Glutamatergic neuron (in vitro differentiated cells): Measurements from ENCODE around the gene RNU6-1. TPM values are rescaled to one million over a fixed set of nuclear protein-coding genes. Genes with fewer than 3 reads are reported as not detected.

Source experiments
- DNase-seq: peaks from one replicate; pipeline ENCODE4 v3.0.0; 2022
- H3K27ac Mint-ChIP-seq: one replicate; pipeline ENCODE4 v1.8.0; 2020; ENCODE audit warnings: mild to moderate bottlenecking, mixed read lengths, inconsistent platforms; ENCODE audit not compliant: unreplicated experiment
- H3K27me3 Mint-ChIP-seq: one replicate; pipeline ENCODE4 v1.8.0; 2020; ENCODE audit warnings: mild to moderate bottlenecking, moderate library complexity, mixed read lengths, inconsistent platforms; ENCODE audit not compliant: unreplicated experiment
- H3K36me3 Mint-ChIP-seq: one replicate; pipeline ENCODE4 v1.8.0; 2020; ENCODE audit warnings: mild to moderate bottlenecking, mixed read lengths, inconsistent platforms; ENCODE audit not compliant: unreplicated experiment
- H3K4me1 Mint-ChIP-seq: one replicate; pipeline ENCODE4 v1.8.0; 2020; ENCODE audit warnings: mild to moderate bottlenecking, low read depth, mixed read lengths, inconsistent platforms; ENCODE audit not compliant: unreplicated experiment
- H3K4me3 Mint-ChIP-seq: one replicate; pipeline ENCODE4 v1.8.0; 2020; ENCODE audit warnings: mild to moderate bottlenecking, mixed read lengths, inconsistent platforms; ENCODE audit not compliant: unreplicated experiment
- H3K9me3 Mint-ChIP-seq: one replicate; pipeline ENCODE4 v1.8.0; 2020; ENCODE audit warnings: mild to moderate bottlenecking, moderate library complexity, mixed read lengths, inconsistent platforms; ENCODE audit not compliant: unreplicated experiment
- CTCF ChIP-seq: fragments of 200-600 bp; sonication (generic); IDR thresholded peaks from one replicate; pipeline ENCODE4 v1.5.0; 2021; ENCODE audit not compliant: partially characterized antibody, unreplicated experiment
- total RNA-seq: library from RNA; stranded (reverse); fragmentation: NEBNext Ultra II Directional; extraction: Animal tissue kit (Norgen Biotek cat#: 25700); gene quantifications from one replicate; pipeline ENCODE4 v1.2.1, GENCODE V29; 2021; ENCODE audit not compliant: unreplicated experiment

RNU6-1 gene
- total RNA-seq, 1 donor from 2014 or later = not detected

GRCh38 chr15:67801142-67801541 lies 38.7 kb downstream of the RNU6-1 start:
- Mint-ChIP-seq H3K27me3 (peaks cover 4% of the 10 kb centered on the region), H3K4me3 (no peak overlapping the region), H3K4me1 (peaks cover 31% of the 10 kb centered on the region), H3K27ac (no peak overlapping the region), H3K9me3 (peaks cover 6% of the 10 kb centered on the region), H3K36me3 (peaks cover 6% of the 10 kb centered on the region)
- TF ChIP-seq CTCF = no peak
- no peak for DNase-seq

GRCh38 chr15:67799801-67800205 lies 40.0 kb downstream of the RNU6-1 start:
- Mint-ChIP-seq H3K36me3 (peaks cover 19% of the 10 kb centered on the region), H3K27me3 (peaks cover 5% of the 10 kb centered on the region), H3K9me3 (peaks cover 8% of the 10 kb centered on the region), H3K27ac (no peak overlapping the region), H3K4me3 (no peak overlapping the region), H3K4me1 (peaks cover 29% of the 10 kb centered on the region)
- TF ChIP-seq CTCF = no peak
- no peak for DNase-seq

- Mint-ChIP-seq H3K27me3 (peaks cover 2% of the 10 kb centered on the region), H3K36me3 (peaks cover 16% of the 10 kb centered on the region), H3K27ac (no peak overlapping the region), H3K4me1 (peaks cover 18% of the 10 kb centered on the region), H3K9me3 (peaks cover 5% of the 10 kb centered on the region), H3K4me3 (no peak overlapping the region)
- no peak for DNase-seq
- no peak for TF ChIP-seq CTCF
Measured at GRCh38 chr15:67796196-67797127, 43.4 kb downstream of the RNU6-1 start.

GRCh38 chr15:67794832-67795574 lies 44.8 kb downstream of the RNU6-1 start:
- Mint-ChIP-seq H3K4me3 (no peak overlapping the region), H3K9me3 (peaks cover 5% of the 10 kb centered on the region), H3K27ac (no peak overlapping the region), H3K4me1 (peaks cover 14% of the 10 kb centered on the region), H3K36me3 (peaks cover 15% of the 10 kb centered on the region), H3K27me3 (peaks cover 2% of the 10 kb centered on the region)
- DNase-seq = no peak
- TF ChIP-seq CTCF = no peak
